ENCODE measurements around the gene ATP13A3.

GRCh38 chr3:194468086-194468485 is 18.7 kb downstream of the ATP13A3 start:
- TF ChIP-seq CTCF (IDR thresholded peaks at IDR 0.05; ENCODE audit: low read depth, low read length, missing input control) (no peak), RAD21 (IDR thresholded peaks at IDR 0.05) (no peak), REST (IDR thresholded peaks at IDR 0.05) (no peak), GABPA (IDR thresholded peaks at IDR 0.05 in 1 of 2, conservative IDR thresholded peaks at IDR 0.05 in 1 of 2) (no peak), TAF1 (conservative IDR thresholded peaks at IDR 0.05) (no peak), FOXA2 (IDR thresholded peaks at IDR 0.05) (no peak), ZBTB33 (IDR thresholded peaks at IDR 0.05) (no peak), SP1 (IDR thresholded peaks at IDR 0.05) (no peak), EGR1 (IDR thresholded peaks at IDR 0.05; ENCODE audit: low read depth in 2 of 2) (no peak)
